Lower leg skin (tissue), 3 donors: ENCODE data around the gene VPS29.
"Not testable (repeated sequence)": the region's sequence is repeated elsewhere in the genome, so short reads cannot be mapped to it uniquely, and the experiment has no call there.

Experiments
- CTCF ChIP-seq, 3 donors: fragments of 450-650 bp; IDR thresholded peaks; one replicate each; pipeline ENCODE4 v1.5.1; 2016; ENCODE audit warnings: antibody characterized with exemption in 3 of 3, mild to moderate bottlenecking in 3 of 3, moderate library complexity in 2 of 3
- POLR2A ChIP-seq, 2 donors: fragments of 450-650 bp; IDR thresholded peaks; one replicate each; pipeline ENCODE4 v1.6.1; 2016 to 2017; ENCODE audit warnings: antibody characterized with exemption in 2 of 2, mild to moderate bottlenecking in 1 of 2, moderate library complexity in 1 of 2

- not testable (repeated sequence) for TF ChIP-seq POLR2A, CTCF (IDR thresholded peaks at IDR 0.05)
Observed at GRCh38 chr12:110518014-110518413, 16.1 kb upstream of the VPS29 start.
